ENCODE data around the gene MEOX1. TPM values are rescaled to one million over a fixed set of nuclear protein-coding genes. Genes with fewer than 3 reads are reported as not detected.
"Not testable (repeated sequence)": the region's sequence is repeated elsewhere in the genome, so short reads cannot be mapped to it uniquely, and the experiment has no call there.

The MEOX1 gene
- total RNA-seq, 1 experiment from 2014 or later, result 86.0 TPM

DNA sequence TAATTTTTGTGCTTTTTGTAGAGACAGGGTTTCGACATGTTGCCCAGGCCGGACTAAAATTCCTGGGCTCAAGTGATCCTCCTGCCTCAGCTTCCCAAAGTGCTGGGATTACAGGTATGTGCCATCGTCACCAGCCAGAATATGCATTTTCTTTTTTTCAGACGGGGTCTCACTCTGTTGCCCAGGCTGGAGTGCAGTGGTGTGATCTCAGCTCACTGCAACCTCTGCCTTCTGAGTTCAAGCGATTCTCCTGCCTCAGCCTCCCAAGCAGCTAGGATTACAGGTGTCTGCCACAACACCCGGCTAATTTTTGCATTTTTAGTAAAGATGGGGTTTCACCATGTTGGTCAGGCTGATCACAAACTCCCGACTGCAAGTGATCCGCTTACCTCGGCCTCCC is 25.2 kb upstream of the MEOX1 start:
- DNase-seq (ENCODE audit: low spot score); in situ Hi-C loops (cut with HindIII; ENCODE audit: low sequenced_read_pairs): not testable (repeated sequence)

DNA sequence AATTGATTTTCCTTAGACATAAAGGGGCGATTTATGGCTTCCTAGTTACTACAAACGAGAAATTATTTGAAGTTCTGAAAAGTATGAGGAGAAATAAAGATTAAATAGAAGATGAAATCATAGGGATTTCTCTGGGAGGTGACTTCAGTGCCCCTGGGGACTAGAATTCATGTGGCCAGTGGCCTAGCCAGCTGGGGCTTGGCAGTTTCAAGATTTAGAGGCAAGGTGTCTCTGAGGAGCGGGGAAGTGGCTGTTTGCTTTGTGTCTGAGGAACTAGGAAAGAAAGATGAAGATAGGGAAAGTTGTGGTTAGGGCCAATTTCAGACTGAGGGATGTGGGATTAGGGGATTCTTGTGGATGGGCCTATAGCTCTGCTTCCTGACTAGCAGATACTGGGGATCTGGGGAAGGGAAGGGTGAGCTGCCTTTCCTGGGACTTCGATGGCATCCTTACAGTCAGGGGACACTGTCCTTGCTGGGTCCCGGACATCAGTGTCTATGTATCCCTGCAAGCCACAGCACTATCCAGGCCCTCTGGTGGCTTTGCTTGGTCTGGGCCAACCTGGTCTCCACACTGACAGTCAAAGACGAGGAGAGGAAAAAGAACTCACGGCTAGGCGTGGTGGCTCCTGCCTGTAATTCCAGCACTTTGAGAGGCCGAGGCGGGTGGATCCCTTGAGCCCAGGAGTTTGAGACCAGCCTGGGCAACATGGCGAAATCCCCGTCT is 22.4 kb upstream of the MEOX1 start:
- no peak for DNase-seq (ENCODE audit: low spot score)
- in situ Hi-C loops (cut with HindIII; ENCODE audit: low sequenced_read_pairs), result loop anchor here (5.0 kb wide), 1 partner anchor 68 kb away; no protein-coding TSS in a partner anchor

DNA sequence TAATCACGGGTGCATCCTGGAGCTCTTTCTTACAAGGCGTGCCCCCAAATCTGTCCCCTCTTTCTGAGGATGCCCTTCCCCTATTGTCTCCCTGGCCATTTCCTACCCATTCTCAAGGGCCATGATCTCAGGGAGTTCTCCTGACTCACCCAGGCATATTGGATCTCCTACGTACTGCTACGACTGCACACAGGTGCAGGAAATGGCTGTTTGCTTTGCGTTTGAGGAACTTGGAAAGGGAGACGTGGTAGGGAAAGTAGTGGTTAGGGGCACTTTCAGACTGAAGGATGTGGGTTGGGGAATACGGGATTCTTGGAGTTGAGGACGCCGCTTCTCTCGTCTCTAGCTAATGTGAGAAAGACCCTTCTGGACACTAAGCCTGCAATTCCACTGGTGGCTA is 18.7 kb upstream of the MEOX1 start:
- in situ Hi-C loops (cut with HindIII; ENCODE audit: low sequenced_read_pairs), result loop anchor here (5.0 kb wide), 1 partner anchor 72 kb away; no protein-coding TSS in a partner anchor
- DNase-seq (ENCODE audit: low spot score), result no peak

DNA sequence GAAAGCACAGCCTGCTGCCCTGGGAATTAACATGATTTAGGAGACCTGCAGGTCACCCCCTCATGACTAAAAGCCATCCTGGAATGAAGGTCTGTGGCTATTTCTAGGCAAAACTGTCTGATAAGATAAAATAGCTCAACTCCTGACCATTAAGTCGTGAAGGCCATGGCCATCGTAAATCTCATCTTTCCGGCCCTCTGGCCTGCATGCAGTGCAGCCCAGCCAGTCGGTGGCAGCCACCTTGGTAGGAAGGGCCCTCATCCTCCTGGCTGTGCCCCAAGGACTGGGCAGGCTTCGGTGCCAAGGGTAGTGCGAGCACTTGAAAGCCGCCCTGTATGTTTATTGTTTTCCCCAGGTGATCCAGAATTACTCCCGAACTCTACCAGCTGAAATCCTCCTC is 18.2 kb upstream of the MEOX1 start:
- in situ Hi-C loops (cut with HindIII; ENCODE audit: low sequenced_read_pairs), result loop anchor here (5.0 kb wide), 1 partner anchor 72 kb away; no protein-coding TSS in a partner anchor
- DNase-seq (ENCODE audit: low spot score), result no peak

DNA sequence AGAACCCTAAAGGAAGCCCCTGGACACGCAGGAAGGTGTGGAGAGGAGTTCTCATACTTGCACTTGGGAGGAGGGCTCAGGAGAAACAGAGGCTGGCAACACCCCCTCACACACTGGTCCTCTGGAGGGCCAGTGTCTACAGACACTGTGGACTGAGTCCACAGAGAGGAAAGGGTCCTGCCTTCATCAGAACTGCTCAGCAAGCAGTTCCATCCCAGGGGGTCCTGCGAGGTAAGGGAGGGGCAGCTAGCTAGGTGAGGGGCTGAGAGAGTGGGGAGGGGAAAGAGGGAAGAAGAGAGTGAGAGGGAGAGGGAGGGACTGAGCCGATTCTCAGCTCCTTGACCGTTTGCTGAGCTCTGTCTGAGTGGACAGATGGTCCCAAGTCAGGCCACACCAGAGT is 17.7 kb upstream of the MEOX1 start:
- in situ Hi-C loops (cut with HindIII; ENCODE audit: low sequenced_read_pairs), result no loop called here
- no peak for DNase-seq (ENCODE audit: low spot score)

DNA sequence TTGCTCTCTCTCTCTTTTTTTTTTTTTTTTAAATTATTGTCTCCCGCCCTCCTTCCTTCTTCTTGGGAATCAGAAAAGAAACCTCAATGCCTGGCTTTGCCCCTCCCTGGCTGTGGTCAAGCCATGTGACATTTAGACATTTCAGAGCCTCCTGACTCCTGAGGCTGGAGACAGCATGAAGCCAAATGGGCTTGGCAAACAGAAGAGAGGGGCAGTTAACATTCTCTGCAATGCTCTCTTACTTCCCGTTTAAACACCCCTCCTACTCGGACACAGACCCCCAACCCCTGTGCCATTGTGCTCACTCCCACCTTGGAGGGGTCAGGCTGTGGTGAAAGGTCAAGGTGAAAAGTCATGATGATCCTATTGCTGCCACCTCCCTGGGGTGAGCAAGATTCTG is 14.7 kb upstream of the MEOX1 start:
- no peak for DNase-seq (ENCODE audit: low spot score)
- in situ Hi-C loops (cut with HindIII; ENCODE audit: low sequenced_read_pairs), result no loop called here

DNA sequence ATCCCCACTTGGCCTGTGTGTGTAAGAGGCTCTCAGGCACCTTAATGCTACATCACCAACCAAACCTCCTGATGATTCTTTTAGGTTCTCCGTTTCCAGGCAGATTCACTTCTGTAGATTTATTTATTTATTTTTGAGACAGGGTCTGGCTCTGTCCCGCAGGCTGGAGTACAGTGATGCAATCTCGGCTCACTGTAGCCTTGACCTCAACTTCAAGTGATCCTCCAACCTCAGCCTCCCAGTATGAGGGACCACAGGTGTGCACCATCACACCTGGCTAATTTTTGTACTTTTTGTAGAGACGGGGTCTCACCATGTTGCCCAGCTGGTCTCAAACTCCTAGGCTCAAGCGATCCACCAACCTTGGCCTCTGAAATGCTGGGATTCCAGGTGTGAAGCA is 12.7 kb upstream of the MEOX1 start:
- DNase-seq (ENCODE audit: low spot score), result no peak
- in situ Hi-C loops (cut with HindIII; ENCODE audit: low sequenced_read_pairs), result no loop called here

DNA sequence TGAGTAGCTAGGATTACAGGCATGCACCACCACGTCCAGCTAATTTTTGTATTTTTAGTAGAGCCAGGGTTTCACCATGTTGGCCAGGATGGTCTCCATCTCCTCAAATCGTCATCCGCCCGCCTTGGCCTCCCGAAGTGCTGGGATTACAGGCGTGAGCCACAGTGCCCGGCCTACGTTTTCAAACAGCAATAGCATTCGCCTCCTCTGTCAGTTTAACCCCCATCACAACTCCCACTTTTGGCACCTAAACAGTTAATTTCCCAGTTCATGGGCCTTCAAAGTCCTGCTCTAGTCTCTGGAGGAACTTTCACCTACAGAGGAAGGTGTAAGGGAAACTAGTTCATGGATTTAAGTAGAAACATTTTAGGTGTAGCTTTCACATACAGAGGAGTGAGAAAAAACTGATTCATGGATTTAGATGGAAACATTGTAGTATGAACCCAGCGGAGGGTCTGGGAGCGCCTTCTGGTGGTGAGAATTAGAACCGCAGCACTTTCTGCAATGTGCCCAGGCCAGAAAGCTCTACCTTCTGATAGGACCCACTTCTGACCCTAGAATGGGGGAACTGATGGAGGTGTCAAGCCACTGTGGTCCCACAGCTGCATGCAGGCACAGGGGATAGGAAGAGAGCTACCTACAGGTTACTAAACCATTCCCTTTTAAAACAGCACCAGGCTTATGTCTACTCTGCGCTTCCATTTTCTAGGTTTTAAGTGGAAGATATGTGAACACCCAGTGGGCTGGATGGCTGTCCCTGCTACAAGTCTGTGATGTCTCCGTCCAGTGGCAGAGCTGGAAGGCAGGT is 12.0 kb upstream of the MEOX1 start:
- in situ Hi-C loops (cut with HindIII; ENCODE audit: low sequenced_read_pairs), result no loop called here
- DNase-seq (ENCODE audit: low spot score), result peak; percentile 69

DNA sequence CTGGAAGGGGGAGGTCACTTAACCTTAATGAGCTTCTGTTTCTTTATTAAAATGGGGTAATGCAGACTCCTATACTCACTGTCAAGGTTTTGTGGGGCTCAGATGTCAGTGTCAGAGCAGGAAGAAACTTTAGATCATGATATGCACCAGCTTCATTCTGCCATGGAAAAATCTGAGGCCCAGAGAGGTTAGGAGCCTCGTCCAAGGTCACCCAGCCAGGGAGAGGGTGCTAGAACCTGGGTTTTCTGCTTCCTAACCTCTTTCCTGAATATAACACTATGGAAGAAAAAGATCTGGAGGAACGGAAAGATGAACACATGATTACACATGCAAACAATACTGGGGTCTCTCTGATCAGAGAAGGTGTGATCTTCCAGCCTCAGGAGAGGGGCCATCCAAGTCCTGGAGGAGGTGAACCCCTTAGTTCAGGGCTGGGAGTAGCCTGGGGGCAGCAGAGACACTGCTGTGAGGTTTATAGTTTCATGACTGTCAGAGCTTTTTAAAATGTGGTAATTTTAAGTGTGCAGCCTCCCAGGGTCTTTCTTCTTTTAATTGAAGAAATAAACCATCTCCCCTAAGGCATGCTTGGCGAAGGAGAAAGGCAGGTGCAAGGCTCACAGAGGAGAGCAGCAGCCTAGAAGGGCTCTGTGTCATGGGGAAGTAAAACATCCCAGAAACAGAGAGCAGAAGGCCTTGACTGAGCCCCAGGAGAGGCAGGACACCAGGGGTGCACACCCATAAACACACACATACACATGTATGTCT is 10.2 kb upstream of the MEOX1 start:
- in situ Hi-C loops (cut with HindIII; ENCODE audit: low sequenced_read_pairs), result no loop called here
- no peak for DNase-seq (ENCODE audit: low spot score)

DNA sequence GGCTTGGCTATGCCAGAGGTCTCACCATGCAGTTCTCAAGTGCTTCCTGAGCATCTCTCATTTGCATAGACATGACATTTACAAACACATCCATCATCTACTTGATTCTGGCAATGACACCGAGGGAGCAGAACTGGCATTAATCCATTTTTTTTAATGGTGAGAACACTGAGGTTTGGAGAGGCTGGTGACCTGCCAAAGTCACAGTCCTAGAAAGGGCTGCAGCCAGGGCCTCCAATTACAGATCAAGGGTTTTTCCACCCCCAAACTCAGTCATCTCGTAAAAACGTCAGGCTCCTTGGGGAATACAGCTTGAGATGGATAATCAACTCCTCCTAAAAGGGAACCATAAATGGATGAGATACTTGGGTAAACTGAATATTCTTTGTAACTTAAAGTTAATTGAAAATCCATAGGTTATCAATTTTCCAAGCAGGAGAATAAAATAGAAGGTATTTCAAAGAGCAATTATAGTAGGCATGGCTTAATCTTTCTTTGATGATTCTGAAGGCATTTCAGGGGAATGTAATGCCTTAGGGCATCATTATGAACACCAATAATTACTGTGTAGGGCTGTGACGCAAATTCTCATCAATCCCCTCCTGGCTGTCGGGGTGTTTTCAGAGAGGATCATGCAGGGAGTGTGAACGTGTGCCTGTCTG is 9.4 kb upstream of the MEOX1 start:
- in situ Hi-C loops (cut with HindIII; ENCODE audit: low sequenced_read_pairs), result no loop called here
- peak; percentile 26 for DNase-seq (ENCODE audit: low spot score)

DNA sequence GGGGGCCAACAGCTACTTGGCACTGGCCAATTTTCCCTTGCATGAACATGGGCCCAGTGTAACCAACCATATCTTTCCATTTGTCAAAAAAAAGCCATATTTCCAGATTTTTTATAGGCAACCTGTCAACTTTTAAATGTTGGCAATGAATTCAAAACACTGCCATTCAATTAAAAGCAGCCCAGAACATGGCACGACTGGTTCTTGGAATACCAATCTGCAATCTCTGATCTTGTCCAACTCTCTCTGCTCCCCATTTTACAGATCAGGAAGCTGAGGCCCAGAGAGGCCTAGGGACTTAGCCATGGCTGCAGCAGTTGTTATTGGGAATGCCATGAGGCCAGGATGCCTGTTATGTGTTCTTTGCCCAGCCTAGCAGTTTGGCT is 8.9 kb upstream of the MEOX1 start:
- DNase-seq (ENCODE audit: low spot score), result no peak
- in situ Hi-C loops (cut with HindIII; ENCODE audit: low sequenced_read_pairs), result no loop called here

DNA sequence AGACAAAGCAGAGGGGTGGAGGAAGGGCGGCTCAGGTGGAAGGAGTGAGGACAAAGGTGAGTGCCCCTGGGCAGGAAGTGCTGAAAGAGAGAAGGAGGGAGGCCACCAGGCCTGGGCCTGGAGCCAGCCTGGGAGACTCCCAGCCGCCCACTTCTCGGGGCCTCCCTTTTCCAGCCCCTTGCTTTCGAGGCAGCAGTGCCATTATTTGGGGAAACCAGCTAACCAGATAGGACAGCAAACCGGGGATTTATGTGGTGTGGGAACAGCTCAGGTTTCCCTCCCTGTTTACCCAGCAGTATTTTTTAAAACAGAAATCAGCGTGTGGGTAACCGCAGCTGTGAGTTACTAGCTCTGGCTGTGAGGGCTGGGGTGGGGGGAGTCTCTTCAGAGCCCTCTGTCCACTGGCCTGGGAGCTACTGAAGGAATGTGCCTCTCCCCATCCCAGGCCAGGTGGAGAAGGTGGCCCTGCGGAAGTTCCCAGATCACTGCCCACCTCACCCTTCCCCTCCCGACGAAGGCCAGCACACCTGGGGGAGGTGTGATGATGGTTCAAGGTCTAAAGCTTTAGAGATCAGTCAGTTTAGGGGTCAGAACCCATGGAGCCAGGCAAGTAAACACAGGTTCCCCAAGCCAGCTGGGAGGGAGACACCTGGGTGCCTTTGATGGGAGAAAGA is 8.4 kb upstream of the MEOX1 start:
- in situ Hi-C loops (cut with HindIII; ENCODE audit: low sequenced_read_pairs), result no loop called here
- no peak for DNase-seq (ENCODE audit: low spot score)

DNA sequence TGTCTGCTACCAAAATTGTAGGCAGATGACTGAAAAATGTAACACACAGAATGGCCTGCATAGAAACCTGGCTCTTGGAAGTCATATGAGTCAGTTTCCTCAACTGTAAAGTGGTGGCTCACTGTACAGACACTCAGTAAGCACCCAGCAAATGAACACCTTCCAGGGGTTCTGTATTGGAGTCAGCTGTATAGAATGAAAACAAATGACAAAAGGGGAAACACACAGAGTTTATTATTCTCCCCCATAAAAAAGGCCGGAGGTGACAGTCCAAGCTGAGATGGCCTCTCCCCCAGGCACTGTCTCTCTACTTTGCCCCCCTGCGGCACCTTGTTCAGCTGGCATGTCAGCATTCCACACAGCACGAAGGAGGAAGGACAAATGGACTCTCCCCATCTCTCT is 6.2 kb upstream of the MEOX1 start:
- no peak for DNase-seq (ENCODE audit: low spot score)
- in situ Hi-C loops (cut with HindIII; ENCODE audit: low sequenced_read_pairs), result no loop called here

DNA sequence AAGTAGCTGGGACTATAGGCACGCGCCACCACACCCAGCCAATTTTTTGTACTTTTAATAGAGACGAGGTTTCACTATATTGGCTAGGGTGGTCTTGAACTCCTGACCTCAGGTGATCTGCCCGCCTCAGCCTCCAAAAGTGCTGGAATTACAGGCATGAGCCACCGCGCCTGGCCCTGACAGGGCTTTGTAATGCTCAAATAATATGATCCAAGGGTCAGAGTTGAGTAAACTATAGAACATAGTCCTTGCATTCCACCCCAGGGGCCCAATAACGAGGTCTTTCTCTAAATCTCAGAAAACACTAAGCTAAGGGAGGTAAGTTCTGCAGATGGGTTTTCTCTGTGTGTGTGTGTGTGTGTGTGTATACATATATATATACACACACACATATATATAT is 5.8 kb upstream of the MEOX1 start:
- DNase-seq (ENCODE audit: low spot score), result no peak
- in situ Hi-C loops (cut with HindIII; ENCODE audit: low sequenced_read_pairs), result no loop called here

DNA sequence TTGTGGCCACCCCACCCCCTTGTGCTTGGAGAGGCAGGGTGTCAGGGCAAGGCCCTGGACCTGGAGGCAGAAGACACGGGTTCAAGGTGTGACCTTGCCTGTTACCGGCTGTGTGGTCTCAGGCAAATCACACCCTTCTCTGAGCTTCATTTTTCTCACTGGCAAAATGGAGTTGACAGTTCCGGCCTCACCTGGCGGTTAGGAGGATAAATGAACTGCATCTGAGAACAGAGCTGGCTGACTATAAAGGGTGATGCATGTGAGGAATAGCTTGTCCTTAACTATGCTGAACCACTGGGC is 4.2 kb upstream of the MEOX1 start:
- DNase-seq (ENCODE audit: low spot score), result no peak
- in situ Hi-C loops (cut with HindIII; ENCODE audit: low sequenced_read_pairs), result no loop called here

DNA sequence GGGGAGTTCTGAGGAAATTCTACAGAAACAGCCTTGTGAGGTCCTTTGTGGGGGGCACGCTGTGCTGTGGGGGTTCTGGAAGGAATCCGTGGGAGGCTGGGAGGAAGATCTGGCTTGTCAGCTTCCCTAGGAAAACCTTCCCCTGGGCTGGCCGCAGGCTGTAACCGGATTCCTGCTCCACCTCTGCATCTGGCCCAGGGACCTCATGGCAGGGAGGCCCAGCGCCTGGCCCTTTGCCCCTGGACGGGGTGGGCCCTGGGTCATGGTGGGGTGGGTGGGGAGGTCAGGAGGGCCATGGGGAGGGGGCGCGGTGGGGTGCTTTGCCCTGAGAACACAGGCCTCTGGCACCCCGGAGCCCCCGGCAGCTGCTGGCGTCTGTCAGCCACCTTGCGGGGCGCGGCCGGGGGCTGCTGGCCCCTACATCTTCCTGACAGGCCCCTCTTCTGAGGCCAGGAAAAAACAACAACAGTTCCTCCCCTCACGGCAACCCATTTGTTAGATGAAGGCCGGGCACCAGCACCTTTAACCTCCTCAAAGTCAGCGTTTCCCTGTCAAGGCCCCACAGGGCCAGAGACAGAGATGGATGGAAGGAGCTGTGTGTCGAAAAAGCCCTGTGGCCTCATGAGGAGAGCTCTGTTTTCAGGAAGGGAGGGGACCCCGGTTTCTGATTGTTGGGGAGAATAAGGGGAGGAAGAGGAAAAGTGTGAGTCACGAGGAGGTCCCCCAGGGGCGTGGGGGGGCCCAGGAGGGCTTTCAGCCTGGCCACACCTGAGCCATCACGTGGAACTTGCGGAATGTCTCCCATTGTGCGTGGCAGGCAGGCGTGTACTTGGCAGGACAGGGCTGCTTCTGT is 3.6 kb upstream of the MEOX1 start:
- DNase-seq (ENCODE audit: low spot score), result peak; percentile 38
- in situ Hi-C loops (cut with HindIII; ENCODE audit: low sequenced_read_pairs), result no loop called here

DNA sequence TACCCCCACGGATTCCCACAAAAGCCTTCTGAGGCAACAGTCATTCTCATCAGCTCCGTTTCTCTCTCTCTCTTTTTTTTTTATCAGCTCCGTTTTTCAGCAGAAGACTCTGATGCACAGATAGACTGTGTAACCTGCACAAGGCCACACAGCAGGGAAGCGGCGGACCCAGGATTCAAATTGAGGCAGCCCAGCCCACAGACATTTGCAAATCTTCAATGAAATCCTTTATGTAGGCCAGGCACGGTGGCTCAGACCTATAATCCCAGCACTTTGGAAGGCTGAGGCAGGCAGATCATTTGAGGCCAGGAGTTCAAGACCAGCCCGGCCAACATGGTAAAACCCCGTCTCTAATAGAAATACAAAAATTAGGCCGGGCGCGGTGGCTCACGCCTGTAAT is 2.4 kb upstream of the MEOX1 start:
- in situ Hi-C loops (cut with HindIII; ENCODE audit: low sequenced_read_pairs), result no loop called here
- no peak for DNase-seq (ENCODE audit: low spot score)

DNA sequence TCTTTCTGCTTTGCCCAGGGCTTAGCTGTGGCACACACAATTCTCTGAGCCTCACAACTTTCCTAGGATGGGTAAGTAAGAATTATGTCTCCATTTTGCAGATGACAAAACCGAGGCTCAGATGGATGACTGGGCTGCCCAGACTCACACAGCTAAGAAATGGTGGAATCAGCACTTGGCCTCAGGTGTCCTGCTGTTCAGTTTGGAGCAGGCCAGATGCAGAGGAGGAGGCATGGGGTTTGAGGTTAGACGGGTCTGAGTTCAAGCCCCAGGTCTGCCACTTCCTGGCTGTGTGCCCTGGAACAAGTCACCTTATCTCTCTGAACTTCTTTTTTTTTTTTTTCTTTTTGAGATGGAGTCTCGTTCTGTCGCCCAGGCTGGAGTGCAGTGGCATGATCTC is 1.7 kb upstream of the MEOX1 start:
- no peak for DNase-seq (ENCODE audit: low spot score)
- in situ Hi-C loops (cut with HindIII; ENCODE audit: low sequenced_read_pairs), result no loop called here

Measured in G401 (cell line).